Activated CD8-positive, alpha-beta T cell treated with anti-CD3 and anti-CD28 coated beads, Interleukin-2, amount 10 ng/mL, durations not matched to agents 7 days and 5 days (primary cell): ENCODE measurements around the gene ENTR1. TPM values are rescaled to one million over a fixed set of nuclear protein-coding genes. Genes with fewer than 3 reads are reported as not detected.
A peak's percentile ranks its signal among the peaks of the same experiment; 100 is the strongest.

Experiments
- ATAC-seq: fragments of 150-1000 bp; cut with Tn5 transposase; one replicate; pipeline ENCODE4 v1.10.0; 2021; ENCODE audit warnings: moderate library complexity
- CTCF ChIA-PET: fragments of 350-600 bp; sonication (Branson Sonifier 250); formaldehyde crosslinking; loops from one replicate; lab custom pipeline; 2021; ENCODE audit warnings: antibody characterized with exemption; lab: Charles Lee
- POLR2A ChIA-PET: fragments of 350-600 bp; sonication (Branson Sonifier 250); formaldehyde crosslinking; loops from one replicate; lab custom pipeline; 2021; ENCODE audit warnings: antibody characterized with exemption; lab: Charles Lee
- DNase-seq: peaks from one replicate; pipeline ENCODE4 v3.0.0-alpha.2; 2020
- H3K27ac Mint-ChIP-seq: one replicate; pipeline ENCODE4 v1.8.0; 2021; ENCODE audit warnings: mild to moderate bottlenecking, mixed read lengths
- H3K27me3 Mint-ChIP-seq: one replicate; pipeline ENCODE4 v1.8.0; 2021; ENCODE audit warnings: low read depth, mixed read lengths
- H3K36me3 Mint-ChIP-seq: one replicate; pipeline ENCODE4 v1.8.0; 2021; ENCODE audit warnings: low read depth, mixed read lengths
- H3K4me1 Mint-ChIP-seq: one replicate; pipeline ENCODE4 v1.8.0; 2021; ENCODE audit warnings: low read depth, mixed read lengths
- H3K4me3 Mint-ChIP-seq: one replicate; pipeline ENCODE4 v1.8.0; 2021; ENCODE audit warnings: mild to moderate bottlenecking, mixed read lengths
- H3K9me3 Mint-ChIP-seq: one replicate; pipeline ENCODE4 v1.8.0; 2022; ENCODE audit warnings: mixed read lengths; ENCODE audit not compliant: insufficient read depth
- total RNA-seq, 2 experiments: library from RNA; stranded (reverse); gene quantifications; one replicate each; pipeline ENCODE4 v1.2.3, GENCODE V29; 2021

ENTR1 gene
- total RNA-seq, 2 experiments from 2014 or later = 52.8 to 54.3 TPM

- no peak overlapping the region for H3K27ac Mint-ChIP-seq
- no peak for DNase-seq
- ATAC-seq = no peak
- no peaks in the 10 kb centered on the region for H3K9me3 Mint-ChIP-seq
- H3K4me1 Mint-ChIP-seq = peaks cover 7% of the 10 kb centered on the region
- H3K4me3 Mint-ChIP-seq = no peak overlapping the region
- CTCF ChIA-PET = no interaction called here
- POLR2A ChIA-PET = no interaction called here
- peaks cover 12% of the 10 kb centered on the region for H3K36me3 Mint-ChIP-seq
- H3K27me3 Mint-ChIP-seq = no peaks in the 10 kb centered on the region
Measured at GRCh38 chr9:136379401-136379800, 31.0 kb downstream of the ENTR1 start.

DNA sequence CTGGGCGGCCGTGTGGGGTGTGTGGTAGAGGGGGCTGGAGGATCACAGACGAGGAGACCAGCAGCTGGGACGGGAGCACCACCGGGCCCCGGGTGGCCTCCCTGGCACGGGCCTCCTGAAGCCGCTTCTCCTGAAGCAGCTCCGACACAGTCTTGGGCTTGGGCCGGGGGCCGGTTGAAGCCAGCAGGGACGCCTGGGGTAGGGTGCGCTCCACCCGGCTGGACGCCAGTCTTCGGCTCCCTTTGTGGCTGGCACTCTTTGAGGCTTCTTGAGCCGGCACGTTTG, 31.5 kb downstream of the ENTR1 start:
- H3K27ac Mint-ChIP-seq = no peak overlapping the region
- no peaks in the 10 kb centered on the region for H3K27me3 Mint-ChIP-seq
- ATAC-seq = no peak
- no peak for DNase-seq
- no peaks in the 10 kb centered on the region for H3K9me3 Mint-ChIP-seq
- CTCF ChIA-PET = no interaction called here
- no peak overlapping the region for H3K4me3 Mint-ChIP-seq
- H3K4me1 Mint-ChIP-seq = peaks cover 2% of the 10 kb centered on the region
- POLR2A ChIA-PET = no interaction called here
- peaks cover 7% of the 10 kb centered on the region for H3K36me3 Mint-ChIP-seq

- Mint-ChIP-seq H3K9me3 (no peaks in the 10 kb centered on the region), H3K4me1 (no peaks in the 10 kb centered on the region), H3K27ac (no peak overlapping the region), H3K4me3 (no peak overlapping the region), H3K36me3 (peaks cover 5% of the 10 kb centered on the region), H3K27me3 (no peaks in the 10 kb centered on the region)
- POLR2A ChIA-PET = no interaction called here
- ATAC-seq (no peak), DNase-seq (no peak)
- CTCF ChIA-PET = interaction anchor here (1.7 kb wide), 1 partner anchor 15 kb away, joined by 5 read pairs; the partner anchor contains the start of gene DNLZ
Measured at GRCh38 chr9:136378170-136379002, 32.0 kb downstream of the ENTR1 start.

GRCh38 chr9:136377341-136378169, 32.9 kb downstream of the ENTR1 start:
- ChIA-PET CTCF (interaction anchor here (1.1 to 1.7 kb wide), 2 partner anchors 14 kb away, joined by 3 to 5 read pairs; partner anchors contain the start of gene DNLZ), POLR2A (interaction anchor here (1.6 kb wide), 1 partner anchor 11 kb away, joined by 4 read pairs; no protein-coding TSS in a partner anchor)
- Mint-ChIP-seq H3K9me3 (no peaks in the 10 kb centered on the region), H3K4me1 (peaks cover 3% of the 10 kb centered on the region), H3K4me3 (no peak overlapping the region), H3K27ac (no peak overlapping the region), H3K27me3 (no peaks in the 10 kb centered on the region), H3K36me3 (peaks cover 1% of the 10 kb centered on the region)
- DNase-seq = no peak
- ATAC-seq = no peak

- Mint-ChIP-seq H3K27me3 (no peaks in the 10 kb centered on the region), H3K4me1 (peaks cover 3% of the 10 kb centered on the region), H3K27ac (no peak overlapping the region), H3K4me3 (no peak overlapping the region), H3K36me3 (no peaks in the 10 kb centered on the region), H3K9me3 (no peaks in the 10 kb centered on the region)
- ChIA-PET CTCF (interaction anchor here (1.1 to 1.7 kb wide), 2 partner anchors 13 to 15 kb away, joined by 3 to 5 read pairs; partner anchors contain the start of gene DNLZ), POLR2A (interaction anchor here (1.6 kb wide), 1 partner anchor 10 kb away, joined by 4 read pairs; no protein-coding TSS in a partner anchor)
- no peak for ATAC-seq
- DNase-seq = no peak
Measured at GRCh38 chr9:136376457-136376856, 34.0 kb downstream of the ENTR1 start.

DNA sequence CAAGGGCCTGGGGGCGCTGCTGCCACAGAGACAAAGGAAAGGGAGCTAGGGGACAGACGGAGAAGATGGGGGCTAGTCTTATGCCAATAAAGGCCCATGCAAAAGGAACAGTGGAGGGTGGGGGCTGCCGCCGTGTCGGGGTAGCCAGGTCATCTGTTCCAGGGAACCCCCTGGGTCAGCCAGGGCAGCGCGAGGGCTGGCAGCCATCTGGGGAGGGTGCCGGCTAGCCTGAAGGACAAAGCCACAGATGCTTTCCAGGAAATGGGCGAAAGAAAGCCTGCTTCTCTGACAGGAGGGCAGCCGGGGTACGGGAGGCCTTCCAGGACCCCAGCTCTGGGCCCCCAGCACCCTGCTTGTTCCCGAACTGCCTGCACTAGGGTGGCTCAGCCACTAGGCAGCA, 35.3 kb downstream of the ENTR1 start:
- no peak overlapping the region for H3K27ac Mint-ChIP-seq
- no peaks in the 10 kb centered on the region for H3K36me3 Mint-ChIP-seq
- no peaks in the 10 kb centered on the region for H3K27me3 Mint-ChIP-seq
- ATAC-seq = no peak
- POLR2A ChIA-PET = no interaction called here
- CTCF ChIA-PET = no interaction called here
- H3K4me3 Mint-ChIP-seq = no peak overlapping the region
- peaks cover 3% of the 10 kb centered on the region for H3K4me1 Mint-ChIP-seq
- no peaks in the 10 kb centered on the region for H3K9me3 Mint-ChIP-seq
- DNase-seq = no peak

- ChIA-PET CTCF (interaction anchor here (0.9 kb wide), 1 partner anchor 26 kb away, joined by 4 read pairs; the partner anchor contains the start of gene SNAPC4), POLR2A (interaction anchor here (1.4 kb wide), 1 partner anchor 11 kb away, joined by 3 read pairs; no protein-coding TSS in a partner anchor)
- Mint-ChIP-seq H3K27ac (no peak overlapping the region), H3K36me3 (no peaks in the 10 kb centered on the region), H3K9me3 (no peaks in the 10 kb centered on the region), H3K4me3 (no peak overlapping the region), H3K4me1 (peaks cover 3% of the 10 kb centered on the region), H3K27me3 (no peaks in the 10 kb centered on the region)
- DNase-seq = no peak
- ATAC-seq = no peak
Measured at GRCh38 chr9:136374183-136374575, 36.2 kb downstream of the ENTR1 start.

DNA sequence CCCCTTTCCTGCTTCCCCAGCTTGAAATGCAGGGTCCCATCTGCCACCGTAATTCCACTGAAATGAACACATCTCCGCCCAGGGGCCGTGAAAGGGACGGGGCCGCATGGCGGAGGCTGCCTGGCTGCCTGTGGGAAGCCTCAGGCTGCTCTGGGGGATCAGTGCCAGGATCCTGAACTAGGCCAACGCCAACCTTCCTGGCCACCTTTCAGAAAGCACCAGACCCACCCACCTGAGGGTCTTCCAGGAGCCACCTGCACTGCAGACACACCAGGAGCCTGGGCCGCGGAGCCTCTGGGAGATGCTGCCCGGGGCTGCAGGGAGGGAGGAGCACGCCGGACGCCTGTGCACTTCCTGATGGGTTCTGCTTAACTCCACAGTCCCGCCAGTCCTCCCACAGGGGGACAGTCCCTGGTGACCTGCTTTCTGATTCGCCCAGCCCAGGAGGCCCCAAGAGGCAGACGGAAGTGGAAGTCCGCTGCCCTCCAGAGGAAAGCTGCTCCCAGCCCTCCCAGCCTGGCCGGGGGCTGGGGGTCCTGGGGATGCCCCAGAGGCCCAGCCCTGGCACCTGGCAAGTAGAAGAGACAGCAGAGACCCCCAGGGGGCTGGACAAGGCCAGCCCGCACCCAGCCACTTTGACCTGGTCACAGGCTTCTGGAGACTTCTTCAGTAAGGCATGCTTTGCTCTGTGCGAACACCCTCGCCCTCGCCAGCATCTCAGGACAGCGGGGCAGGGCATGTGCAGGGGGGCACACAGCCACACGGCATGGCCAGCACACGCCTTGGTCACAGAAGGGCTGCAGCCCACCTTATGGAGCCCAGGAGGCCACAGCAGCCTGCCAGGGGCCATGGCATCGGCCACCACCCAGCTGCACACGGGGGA, 36.9 kb downstream of the ENTR1 start, which contains the start of gene CARD9:
Gene CARD9, minus strand, starts transcription at position 370 of the 883 bp plus-strand sequence. CDS start 1,591 bp downstream, outside the sequence.
- Mint-ChIP-seq H3K27me3 (no peaks in the 10 kb centered on the region), H3K9me3 (no peaks in the 10 kb centered on the region), H3K4me1 (peaks cover 3% of the 10 kb centered on the region), H3K27ac (no peak within 1 kb of the TSS), H3K36me3 (no peaks in the 10 kb centered on the region), H3K4me3 (peak within 1 kb of the TSS; percentile 45)
- ChIA-PET CTCF (interaction anchor here (0.9 kb wide), 1 partner anchor 27 kb away, joined by 4 read pairs; the partner anchor contains the start of gene SNAPC4), POLR2A (interaction anchor here (1.4 kb wide), 1 partner anchor 11 kb away, joined by 3 read pairs; no protein-coding TSS in a partner anchor)
- ATAC-seq = peak; percentile 17
- DNase-seq = no peak

- Mint-ChIP-seq H3K27me3 (no peaks in the 10 kb centered on the region), H3K4me3 (peak overlapping the region; percentile 45), H3K27ac (no peak overlapping the region), H3K36me3 (no peaks in the 10 kb centered on the region), H3K4me1 (peaks cover 3% of the 10 kb centered on the region), H3K9me3 (no peaks in the 10 kb centered on the region)
- POLR2A ChIA-PET = no interaction called here
- CTCF ChIA-PET = interaction anchor here (0.6 kb wide), 1 partner anchor 12 kb away, joined by 3 read pairs; no protein-coding TSS in a partner anchor
- DNase-seq (no peak), ATAC-seq (peak; percentile 38)
Measured at GRCh38 chr9:136372561-136373299, 37.7 kb downstream of the ENTR1 start.

GRCh38 chr9:136372006-136372405, 38.4 kb downstream of the ENTR1 start:
- no peak for ATAC-seq
- no peak overlapping the region for H3K4me3 Mint-ChIP-seq

More at GRCh38 chr9:136372006-136372405, 38.4 kb downstream of the ENTR1 start:
- POLR2A ChIA-PET = interaction anchor here (0.6 kb wide), 1 partner anchor 13 kb away, joined by 3 read pairs; no protein-coding TSS in a partner anchor
- H3K27ac Mint-ChIP-seq = no peak overlapping the region
- H3K27me3 Mint-ChIP-seq = no peaks in the 10 kb centered on the region
- H3K4me1 Mint-ChIP-seq = peaks cover 3% of the 10 kb centered on the region
- no peaks in the 10 kb centered on the region for H3K36me3 Mint-ChIP-seq
- CTCF ChIA-PET = no interaction called here
- DNase-seq = no peak
- H3K9me3 Mint-ChIP-seq = no peaks in the 10 kb centered on the region
